Measurements from ENCODE around the gene SLC9A1.

The SLC9A1 gene

DNA sequence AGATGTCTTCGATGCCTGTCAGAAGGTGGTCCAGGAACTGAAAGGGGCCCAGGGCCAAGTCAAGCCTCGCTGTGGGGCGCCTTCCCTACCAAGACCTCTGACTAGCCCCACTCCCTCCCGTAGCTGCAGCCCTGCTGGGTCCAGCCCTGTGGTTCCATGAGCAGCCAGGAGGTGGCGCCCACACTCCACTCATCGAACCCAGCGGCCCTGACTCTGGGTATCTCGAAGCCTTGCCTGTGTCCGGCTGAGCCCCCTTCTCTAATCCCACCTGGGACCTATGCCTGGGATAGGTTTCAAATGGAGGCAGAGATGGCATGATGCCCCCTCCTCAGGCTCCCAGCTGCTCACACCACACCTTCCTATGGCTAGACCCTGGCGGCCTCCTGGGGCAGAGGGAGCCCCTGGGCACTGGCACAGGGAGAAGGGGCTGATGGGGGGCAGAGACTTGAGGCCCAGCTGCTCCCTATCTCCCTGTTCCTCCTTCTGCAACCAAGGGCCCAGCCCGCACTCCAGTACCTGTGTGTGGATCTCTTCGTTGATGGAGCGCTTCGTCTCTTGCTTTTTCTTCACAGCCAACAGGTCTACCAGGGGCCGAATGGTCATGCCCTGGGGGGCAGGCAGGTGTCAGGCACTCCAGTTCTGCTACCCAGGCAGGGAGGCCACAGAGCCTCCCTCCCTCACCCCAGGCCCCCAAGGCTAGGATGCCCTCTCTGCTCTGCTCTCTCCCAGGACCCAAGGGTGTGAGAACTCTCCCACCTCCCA lies 52.0 kb downstream of the SLC9A1 start:
- peak; percentile 90 for DNase-seq (ENCODE audit: low spot score)

- DNase-seq (ENCODE audit: low spot score): no peak
Measured at GRCh38 chr1:27102134-27102706, 52.7 kb downstream of the SLC9A1 start.

GRCh38 chr1:27101696-27102095 lies 53.2 kb downstream of the SLC9A1 start:
- no peak for DNase-seq (ENCODE audit: low spot score)

DNA sequence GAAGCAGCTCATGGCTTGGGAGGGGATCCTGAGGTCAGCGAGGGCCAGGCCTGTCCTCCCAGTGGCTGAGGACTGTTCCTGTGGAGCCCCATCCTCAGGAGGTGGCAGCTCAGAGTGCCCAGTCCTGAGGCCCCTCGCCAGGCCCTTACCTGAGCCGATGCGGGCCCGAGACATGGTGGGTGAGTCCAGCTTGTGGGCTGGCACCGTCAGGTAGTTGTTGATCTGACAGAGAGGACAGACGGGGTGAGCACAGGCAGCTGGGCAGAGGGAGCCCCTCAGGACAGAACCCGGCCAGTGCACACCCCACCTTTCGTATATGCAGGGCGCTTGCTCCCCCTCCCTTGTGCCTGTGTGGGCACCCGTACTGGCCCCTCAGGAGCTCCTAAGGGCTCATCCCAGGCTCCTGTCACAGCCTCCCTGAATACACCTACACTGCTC lies 53.9 kb downstream of the SLC9A1 start:
- no peak for DNase-seq (ENCODE audit: low spot score)

DNA sequence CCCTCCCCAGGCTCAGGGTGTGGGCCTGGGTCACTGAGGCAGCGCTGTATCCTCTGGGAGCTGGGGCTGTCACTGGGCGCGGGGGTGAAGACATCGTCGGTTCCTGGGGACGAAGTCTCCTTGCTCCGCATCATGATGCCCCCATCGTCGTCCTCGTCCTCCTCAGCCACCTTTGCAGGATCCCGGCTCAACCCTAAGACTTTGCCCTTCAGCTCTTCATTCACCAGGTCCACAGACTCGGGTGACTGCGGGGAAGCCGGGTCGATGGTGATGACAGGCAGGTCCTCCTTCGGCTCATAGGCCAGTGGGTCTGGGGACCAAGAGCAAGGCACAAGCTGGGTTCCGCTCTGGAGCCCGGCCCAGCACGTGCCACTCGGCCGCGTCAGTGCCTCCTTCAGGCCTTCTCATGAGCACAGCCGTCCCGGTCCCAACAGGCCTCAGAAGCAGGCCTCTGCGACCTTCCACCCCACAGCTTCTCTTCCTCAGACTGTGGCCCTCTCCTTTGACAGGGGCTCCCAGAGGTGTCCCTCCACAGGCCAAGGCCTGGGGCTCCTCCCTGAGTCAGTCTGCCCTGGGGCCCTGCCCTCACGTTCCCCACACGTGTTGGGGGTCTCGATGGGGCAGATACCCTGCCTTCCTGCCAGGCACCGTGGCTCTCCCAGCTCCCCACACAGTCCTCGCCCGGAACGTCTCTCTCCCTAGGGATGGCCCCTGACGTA lies 54.4 kb downstream of the SLC9A1 start:
- DNase-seq (ENCODE audit: low spot score): no peak

GRCh38 chr1:27099587-27100334 lies 55.2 kb downstream of the SLC9A1 start:
- DNase-seq (ENCODE audit: low spot score): peak; percentile 46

- DNase-seq (ENCODE audit: low spot score): no peak
Measured at GRCh38 chr1:27099135-27099586, 55.8 kb downstream of the SLC9A1 start.

DNA sequence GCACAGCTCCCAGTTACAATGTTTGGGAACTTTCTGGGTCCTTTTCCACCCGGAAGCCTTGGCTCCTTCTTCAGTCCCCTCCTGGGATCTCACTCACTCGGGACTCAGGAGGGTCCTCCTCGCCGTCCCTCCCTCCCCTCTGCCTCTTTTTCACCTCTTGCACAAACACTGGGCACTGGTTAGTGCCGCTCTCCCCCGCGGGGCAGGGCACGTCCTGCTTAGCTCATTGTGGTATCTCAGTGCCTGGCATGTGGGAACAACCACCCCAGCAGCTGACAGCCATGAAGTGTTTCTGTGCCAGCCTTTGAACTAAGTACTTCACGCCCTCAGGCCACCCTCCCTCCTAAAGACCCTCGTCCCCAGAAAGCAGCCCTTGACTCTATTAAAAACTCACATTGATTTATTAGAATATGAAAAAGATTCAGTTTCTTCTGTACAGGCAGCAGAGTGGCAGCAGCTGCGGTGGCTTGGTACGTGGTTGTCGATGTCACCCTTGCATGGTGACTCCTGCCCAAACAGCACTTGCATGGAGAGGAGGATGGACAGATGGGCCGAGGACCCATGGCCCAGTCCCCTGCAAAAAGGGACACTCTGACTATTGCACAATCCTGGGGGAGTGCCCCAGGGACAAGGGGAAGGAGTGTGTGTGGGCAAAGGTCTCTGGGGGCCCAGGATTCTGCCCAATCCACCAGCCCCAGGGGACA lies 56.3 kb downstream of the SLC9A1 start:
- DNase-seq (ENCODE audit: low spot score): no peak

DNA sequence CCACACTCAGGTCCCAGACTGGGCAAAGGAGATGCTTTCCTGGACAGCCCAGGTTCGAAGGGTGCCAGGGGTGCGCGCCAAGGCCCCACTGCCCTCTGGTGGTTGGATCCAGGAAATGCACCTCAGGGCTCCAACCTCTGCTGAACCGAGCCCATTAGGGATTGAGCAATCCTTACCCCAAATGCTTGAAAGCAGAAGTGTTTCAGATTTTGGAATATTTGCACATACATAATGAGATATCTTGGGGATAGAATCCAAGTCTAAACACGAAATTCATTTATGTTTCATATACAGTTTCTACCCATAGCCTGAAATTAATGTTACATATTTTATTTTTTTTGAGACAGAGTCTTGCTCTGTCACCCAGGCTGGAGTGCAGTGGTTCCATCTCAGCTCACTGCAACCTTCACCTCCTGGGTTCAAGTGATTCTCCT lies 57.4 kb downstream of the SLC9A1 start:
- DNase-seq (ENCODE audit: low spot score): peak; percentile 89

- no peak for DNase-seq (ENCODE audit: low spot score)
Measured at GRCh38 chr1:27095576-27095975, 59.3 kb downstream of the SLC9A1 start.

DNA sequence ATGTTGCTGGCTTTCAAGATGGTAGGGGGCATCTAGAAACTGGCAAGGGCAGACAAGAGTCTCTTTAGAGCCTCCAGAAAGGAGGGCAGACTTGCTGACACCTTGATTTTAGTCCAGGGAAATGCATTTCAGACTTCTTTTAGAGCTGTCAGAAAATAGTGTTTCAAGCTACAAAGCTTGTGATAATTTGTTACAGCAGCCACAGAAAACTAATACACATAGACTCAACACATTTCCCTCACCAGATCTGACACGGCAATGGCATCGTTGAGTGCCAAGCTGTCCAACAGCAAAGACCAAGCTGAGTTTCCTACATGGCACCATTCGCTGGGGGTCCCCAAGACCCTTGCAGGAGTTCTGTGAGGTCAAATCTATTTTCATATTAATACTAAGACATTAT lies 62.0 kb downstream of the SLC9A1 start:
- no peak for DNase-seq (ENCODE audit: low spot score)

DNA sequence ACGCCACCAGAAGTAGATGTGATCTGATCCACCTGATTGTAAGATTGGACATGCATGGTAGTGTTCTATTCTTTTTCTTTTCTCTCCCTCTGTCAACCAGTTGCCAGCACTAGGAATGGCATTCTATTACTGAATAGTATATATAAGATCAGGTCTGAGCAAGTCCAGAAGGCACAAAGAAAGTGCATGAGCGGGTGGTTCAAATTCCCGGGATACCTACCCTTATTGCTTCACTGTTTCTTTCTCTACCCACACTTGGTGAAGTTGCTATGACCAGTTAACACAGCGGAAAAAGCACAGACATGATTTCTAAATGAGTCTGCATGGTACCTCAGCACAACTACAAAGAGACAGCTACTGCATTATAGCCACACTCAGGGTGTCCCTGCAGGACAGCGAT lies 64.0 kb downstream of the SLC9A1 start:
- DNase-seq (ENCODE audit: low spot score): no peak

DNA sequence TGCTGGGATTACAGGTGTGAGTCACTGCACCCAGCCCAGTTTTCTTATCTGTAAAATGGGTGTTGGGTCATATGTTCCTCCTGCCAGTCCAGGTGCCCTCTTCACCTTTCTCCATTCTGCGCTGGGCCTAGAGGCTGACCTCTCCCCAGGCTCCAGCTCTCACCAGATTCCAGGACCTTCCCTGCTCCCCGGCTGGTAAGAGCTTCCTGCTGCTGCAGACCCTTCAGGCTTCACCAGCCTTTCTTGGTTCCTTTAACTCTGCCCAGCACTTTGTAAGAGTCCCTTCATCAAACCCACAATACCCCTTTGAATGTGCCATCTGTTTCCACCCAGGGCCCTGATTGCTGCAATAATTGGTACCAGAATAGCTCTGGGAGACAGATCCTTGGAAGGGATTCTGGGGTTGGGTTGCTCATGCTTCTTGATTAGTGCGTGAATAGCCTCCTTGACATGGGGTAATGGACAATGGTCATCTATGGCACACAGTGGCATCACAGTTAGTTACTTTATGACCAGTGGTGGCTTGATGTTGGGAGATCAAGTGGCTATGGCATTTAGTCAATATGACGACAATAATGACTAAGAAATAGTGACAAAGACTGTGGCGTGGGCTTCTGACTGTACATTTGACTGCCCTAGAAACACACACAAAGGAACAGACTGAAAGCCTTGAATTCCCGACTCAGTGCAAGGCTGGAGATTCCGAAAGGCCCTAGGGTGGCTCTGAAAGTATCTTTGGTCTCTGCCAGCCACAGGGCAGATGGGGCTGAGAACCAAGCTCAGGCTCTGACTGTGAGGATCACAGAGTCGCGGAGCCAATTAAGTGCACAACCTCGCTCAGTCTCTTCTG lies 67.3 kb downstream of the SLC9A1 start:
- DNase-seq (ENCODE audit: low spot score): no peak

DNA sequence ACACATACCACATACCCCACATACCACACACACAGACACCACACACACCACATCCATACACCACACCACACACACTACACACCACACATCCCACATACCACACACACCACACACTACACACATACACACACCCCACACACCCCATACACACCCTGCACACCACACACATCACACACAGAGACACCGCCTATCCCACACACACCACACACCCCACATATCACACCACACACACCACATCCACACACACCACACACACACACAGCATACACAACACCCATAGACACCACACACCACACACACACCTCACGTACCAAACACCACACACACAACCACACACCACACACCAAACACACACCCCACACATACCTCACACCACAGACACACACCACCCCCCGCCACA lies 68.3 kb downstream of the SLC9A1 start:
- no peak for DNase-seq (ENCODE audit: low spot score)

- DNase-seq (ENCODE audit: low spot score): no peak
Measured at GRCh38 chr1:27086026-27086425, 68.9 kb downstream of the SLC9A1 start.

DNA sequence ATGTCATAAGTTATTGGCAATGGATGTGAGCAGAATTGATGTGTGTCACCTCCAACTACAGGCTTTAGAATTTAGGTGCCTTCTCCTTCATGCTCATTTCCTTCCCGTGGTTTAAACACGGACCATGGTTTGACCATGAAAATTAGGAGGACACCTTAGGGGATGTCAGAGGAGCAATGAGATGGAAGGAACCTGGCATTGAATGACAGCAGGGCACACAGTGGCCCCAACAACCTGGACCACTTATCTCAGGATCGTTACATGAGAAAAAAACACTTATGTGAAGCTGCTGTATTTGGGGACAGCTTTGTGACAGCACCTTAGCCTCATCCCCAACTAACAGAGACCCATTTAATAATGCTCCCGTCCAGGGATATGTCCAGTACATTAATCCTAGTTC lies 70.8 kb downstream of the SLC9A1 start:
- DNase-seq (ENCODE audit: low spot score): no peak

GRCh38 chr1:27077968-27078367 lies 77.0 kb downstream of the SLC9A1 start:
- DNase-seq (ENCODE audit: low spot score): no peak

DNA sequence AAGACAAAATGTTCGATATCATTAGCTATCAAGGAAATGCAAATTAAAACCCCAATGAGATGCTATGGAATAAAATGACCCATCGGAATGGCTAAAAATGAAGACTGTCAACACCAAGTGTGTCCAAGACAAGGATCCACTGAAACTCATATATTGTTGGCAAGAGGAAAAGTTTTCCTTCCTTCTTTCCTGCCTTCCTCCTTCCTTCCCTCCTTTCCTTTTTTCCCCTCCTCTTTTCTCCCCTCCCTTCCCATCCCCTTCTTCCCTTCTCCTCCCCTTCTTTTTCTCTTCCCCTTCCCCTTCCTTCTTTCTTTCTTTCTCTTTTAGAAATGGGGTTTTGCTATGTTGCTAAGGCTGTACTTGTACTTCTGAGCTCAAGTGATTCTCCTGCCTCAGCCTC lies 78.1 kb downstream of the SLC9A1 start:
- DNase-seq (ENCODE audit: low spot score): no peak

DNA sequence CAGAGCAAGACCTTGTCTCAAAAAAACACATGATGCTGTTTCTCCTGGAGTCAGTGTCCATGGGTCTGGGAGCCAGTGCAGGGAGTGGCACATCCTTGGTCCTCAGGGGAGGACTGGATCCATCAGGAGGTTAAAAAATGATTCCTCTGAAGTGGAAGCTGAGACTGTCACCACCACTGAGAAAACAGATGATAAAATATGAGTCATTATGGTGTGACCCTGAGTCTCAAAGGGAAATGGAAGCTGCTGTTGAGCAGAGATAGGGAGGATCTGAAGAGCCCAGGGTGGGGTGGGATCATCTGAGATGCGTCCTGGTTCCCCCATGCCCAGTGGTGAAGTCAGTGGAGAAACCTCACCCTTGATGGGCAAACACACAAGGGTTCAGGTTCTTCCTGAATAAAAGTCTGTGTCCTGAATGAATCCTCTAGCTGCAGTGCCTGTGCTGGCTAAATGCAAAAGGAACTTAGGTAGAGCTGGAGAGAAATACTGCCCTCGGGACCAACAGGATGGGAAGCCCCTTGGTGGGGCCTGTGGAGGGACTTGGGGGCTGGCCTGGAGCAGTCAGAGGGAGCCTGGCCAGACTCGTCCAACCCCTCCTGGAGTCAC lies 80.6 kb downstream of the SLC9A1 start:
- no peak for DNase-seq (ENCODE audit: low spot score)

DNA sequence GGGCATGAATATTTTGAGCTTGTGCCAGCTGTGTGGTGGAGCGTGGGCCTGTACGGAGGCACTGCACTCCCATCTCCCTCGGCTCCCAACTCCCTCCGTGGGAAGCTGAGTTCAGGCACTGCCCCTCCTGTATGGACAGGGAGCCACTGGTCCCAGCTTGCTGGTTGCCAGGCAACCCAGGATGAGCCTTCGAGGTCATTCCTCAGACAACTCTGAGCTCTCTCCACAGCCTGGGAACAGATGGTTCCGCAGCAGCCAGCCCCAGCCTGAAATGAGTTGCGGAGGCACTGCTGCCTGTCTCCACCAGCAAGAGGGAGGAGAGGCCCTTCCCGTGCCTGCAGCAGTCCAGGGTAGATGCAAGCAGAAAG lies 83.9 kb downstream of the SLC9A1 start:
- peak; percentile 48 for DNase-seq (ENCODE audit: low spot score)
